ENCODE measurements around the gene DPF1.
"Not testable (repeated sequence)": the region's sequence is repeated elsewhere in the genome, so short reads cannot be mapped to it uniquely, and the experiment has no call there.

Gene DPF1

GRCh38 chr19:38228005-38228377, 4.0 kb upstream of the DPF1 start:
- Histone ChIP-seq H3K4ac (ENCODE audit: low read length) (no peak overlapping the region), H3K14ac (ENCODE audit: low read length) (no peak overlapping the region), H2AFZ (ENCODE audit: low read length) (peak overlapping the region; percentile 63), H3K4me2 (ENCODE audit: insufficient read depth, low read length, poor library complexity, severe bottlenecking) (peak overlapping the region; percentile 93), H3K23ac (ENCODE audit: low read depth, low read length, poor library complexity) (peak overlapping the region; percentile 48), H3K9me3 (replicated peaks in 1 of 2; ENCODE audit: control insufficient read depth in 2 of 2, insufficient read depth in 1 of 2, low read depth in 1 of 2, low read length in 2 of 2) (peaks cover 0 to 1% of the 10 kb centered on the region in 2 donors), H2BK15ac (ENCODE audit: low read length) (no peak overlapping the region), H2AK5ac (ENCODE audit: low read depth, low read length) (peak overlapping the region; percentile 96), H4K91ac (ENCODE audit: low read depth, low read length, poor library complexity) (no peak overlapping the region), H3K27me3 (ENCODE audit: control insufficient read depth in 3 of 3, insufficient read depth in 3 of 3, low read depth in 1 of 3, low read length in 3 of 3) (peaks cover 0 to 18% (median 0%) of the 10 kb centered on the region in 3 experiments), H3K4me1 (ENCODE audit: control insufficient read depth in 2 of 2, insufficient read depth in 1 of 2, low read depth in 1 of 2, low read length in 2 of 2) (peaks cover 15 to 19% of the 10 kb centered on the region in 2 donors), H3K9ac (ENCODE audit: low read depth, low read length, poor library complexity) (peak overlapping the region; percentile 78), H2BK12ac (ENCODE audit: low read length) (no peak overlapping the region), H3K27ac (replicated peaks; ENCODE audit: low read length) (no peak overlapping the region), H3K36me3 (replicated peaks in 1 of 2; ENCODE audit: control insufficient read depth in 2 of 2, insufficient read depth in 2 of 2, low read length in 2 of 2) (no peaks in the 10 kb centered on the region), H3K79me1 (ENCODE audit: low read depth, low read length) (peaks cover 10% of the 10 kb centered on the region), H4K8ac (ENCODE audit: low read depth, low read length) (no peak overlapping the region), H3K18ac (ENCODE audit: low read length) (peak overlapping the region; percentile 92), H2BK120ac (ENCODE audit: low read depth, low read length) (no peak overlapping the region), H3K4me3 (ENCODE audit: low read length in 2 of 2) (peak overlapping the region in 1 of 2 donors; percentile 82), H2BK5ac (ENCODE audit: low read length) (peak overlapping the region; percentile 83)
- no peak for DNase-seq (ENCODE audit: low spot score)
- WGBS, 2 donors (ENCODE audit: extremely low coverage in 2 of 2, insufficient read length in 2 of 2, insufficient replicate concordance in 1 of 2): no CpG with 5 or more reads among the region's 16 CpGs

GRCh38 chr19:38227287-38228004, 3.4 kb upstream of the DPF1 start:
- H3K23ac ChIP-seq (ENCODE audit: low read depth, low read length, poor library complexity): peak overlapping the region; percentile 48
- peak overlapping the region; percentile 96 for H2AK5ac ChIP-seq (ENCODE audit: low read depth, low read length)
- peak overlapping the region; percentile 83 for H2BK5ac ChIP-seq (ENCODE audit: low read length)
- H3K27ac ChIP-seq (replicated peaks; ENCODE audit: low read length): no peak overlapping the region
- H2BK15ac ChIP-seq (ENCODE audit: low read length): no peak overlapping the region
- H4K91ac ChIP-seq (ENCODE audit: low read depth, low read length, poor library complexity): no peak overlapping the region
- H2AFZ ChIP-seq (ENCODE audit: low read length): peak overlapping the region; percentile 63
- H3K36me3 ChIP-seq (replicated peaks in 1 of 2; ENCODE audit: control insufficient read depth in 2 of 2, insufficient read depth in 2 of 2, low read length in 2 of 2): peaks cover 0 to 2% of the 10 kb centered on the region in 2 donors
- H3K79me1 ChIP-seq (ENCODE audit: low read depth, low read length): peaks cover 12% of the 10 kb centered on the region
- peak overlapping the region; percentile 78 for H3K9ac ChIP-seq (ENCODE audit: low read depth, low read length, poor library complexity)
- no peak overlapping the region for H4K8ac ChIP-seq (ENCODE audit: low read depth, low read length)
- H3K4me3 ChIP-seq (ENCODE audit: low read length in 2 of 2): peak overlapping the region in 1 of 2 donors; percentile 82
- no peak overlapping the region for H3K14ac ChIP-seq (ENCODE audit: low read length)
- no peak overlapping the region for H3K4me2 ChIP-seq (ENCODE audit: insufficient read depth, low read length, poor library complexity, severe bottlenecking)
- H2BK12ac ChIP-seq (ENCODE audit: low read length): no peak overlapping the region
- peaks cover 0 to 1% of the 10 kb centered on the region in 2 donors for H3K9me3 ChIP-seq (replicated peaks in 1 of 2; ENCODE audit: control insufficient read depth in 2 of 2, insufficient read depth in 1 of 2, low read depth in 1 of 2, low read length in 2 of 2)
- peak overlapping the region; percentile 92 for H3K18ac ChIP-seq (ENCODE audit: low read length)
- no peak overlapping the region for H3K4ac ChIP-seq (ENCODE audit: low read length)
- peaks cover 15 to 19% of the 10 kb centered on the region in 2 donors for H3K4me1 ChIP-seq (ENCODE audit: control insufficient read depth in 2 of 2, insufficient read depth in 1 of 2, low read depth in 1 of 2, low read length in 2 of 2)
- peaks cover 0 to 18% (median 0%) of the 10 kb centered on the region in 3 experiments for H3K27me3 ChIP-seq (ENCODE audit: control insufficient read depth in 3 of 3, insufficient read depth in 3 of 3, low read depth in 1 of 3, low read length in 3 of 3)
- no peak overlapping the region for H2BK120ac ChIP-seq (ENCODE audit: low read depth, low read length)
- no peak for DNase-seq (ENCODE audit: low spot score)
- WGBS, 2 donors (ENCODE audit: extremely low coverage in 2 of 2, insufficient read length in 2 of 2, insufficient replicate concordance in 1 of 2): no CpG with 5 or more reads among the region's 11 CpGs

- not testable (repeated sequence) for H2AFZ ChIP-seq (ENCODE audit: low read length); H3K18ac ChIP-seq (ENCODE audit: low read length); DNase-seq (ENCODE audit: low spot score); H3K9ac ChIP-seq (ENCODE audit: low read depth, low read length, poor library complexity); H3K4me3 ChIP-seq (ENCODE audit: low read length in 2 of 2); H2BK5ac ChIP-seq (ENCODE audit: low read length); H3K27ac ChIP-seq (replicated peaks; ENCODE audit: low read length); H3K4me2 ChIP-seq (ENCODE audit: insufficient read depth, low read length, poor library complexity, severe bottlenecking); H2AK5ac ChIP-seq (ENCODE audit: low read depth, low read length); H4K91ac ChIP-seq (ENCODE audit: low read depth, low read length, poor library complexity); H3K9me3 ChIP-seq (replicated peaks in 1 of 2; ENCODE audit: control insufficient read depth in 2 of 2, insufficient read depth in 1 of 2, low read depth in 1 of 2, low read length in 2 of 2); H3K4ac ChIP-seq (ENCODE audit: low read length); H2BK12ac ChIP-seq (ENCODE audit: low read length); H3K23ac ChIP-seq (ENCODE audit: low read depth, low read length, poor library complexity); H2BK15ac ChIP-seq (ENCODE audit: low read length); H3K14ac ChIP-seq (ENCODE audit: low read length); H4K8ac ChIP-seq (ENCODE audit: low read depth, low read length); H2BK120ac ChIP-seq (ENCODE audit: low read depth, low read length)
- Histone ChIP-seq H3K36me3 (replicated peaks in 1 of 2; ENCODE audit: control insufficient read depth in 2 of 2, insufficient read depth in 2 of 2, low read length in 2 of 2) (peaks cover 3 to 19% of the 10 kb centered on the region in 2 donors), H3K27me3 (ENCODE audit: control insufficient read depth in 3 of 3, insufficient read depth in 3 of 3, low read depth in 1 of 3, low read length in 3 of 3) (peaks cover 0 to 18% (median 0%) of the 10 kb centered on the region in 3 experiments), H3K4me1 (ENCODE audit: control insufficient read depth in 2 of 2, insufficient read depth in 1 of 2, low read depth in 1 of 2, low read length in 2 of 2) (peaks cover 15 to 18% of the 10 kb centered on the region in 2 donors), H3K79me1 (ENCODE audit: low read depth, low read length) (peaks cover 13% of the 10 kb centered on the region)
- no CpG with 5 or more reads among the region's 6 CpGs for WGBS, 2 donors (ENCODE audit: extremely low coverage in 2 of 2, insufficient read length in 2 of 2, insufficient replicate concordance in 1 of 2)
Observed at GRCh38 chr19:38224863-38225218, 819 bp upstream of the DPF1 start.

- Histone ChIP-seq H4K91ac (ENCODE audit: low read depth, low read length, poor library complexity) (no peak overlapping the region), H2BK15ac (ENCODE audit: low read length) (no peak overlapping the region), H2BK120ac (ENCODE audit: low read depth, low read length) (no peak overlapping the region), H3K23ac (ENCODE audit: low read depth, low read length, poor library complexity) (no peak overlapping the region), H3K18ac (ENCODE audit: low read length) (peak overlapping the region; percentile 91), H3K14ac (ENCODE audit: low read length) (no peak overlapping the region), H3K9ac (ENCODE audit: low read depth, low read length, poor library complexity) (peak overlapping the region; percentile 91), H3K36me3 (replicated peaks in 1 of 2; ENCODE audit: control insufficient read depth in 2 of 2, insufficient read depth in 2 of 2, low read length in 2 of 2) (peaks cover 5 to 30% of the 10 kb centered on the region in 2 donors), H3K27me3 (ENCODE audit: control insufficient read depth in 3 of 3, insufficient read depth in 3 of 3, low read depth in 1 of 3, low read length in 3 of 3) (peaks cover 0 to 18% (median 0%) of the 10 kb centered on the region in 3 experiments), H2BK12ac (ENCODE audit: low read length) (no peak overlapping the region), H3K4me1 (ENCODE audit: control insufficient read depth in 2 of 2, insufficient read depth in 1 of 2, low read depth in 1 of 2, low read length in 2 of 2) (peaks cover 15 to 17% of the 10 kb centered on the region in 2 donors), H3K9me3 (replicated peaks in 1 of 2; ENCODE audit: control insufficient read depth in 2 of 2, insufficient read depth in 1 of 2, low read depth in 1 of 2, low read length in 2 of 2) (peaks cover 0 to 1% of the 10 kb centered on the region in 2 donors), H2BK5ac (ENCODE audit: low read length) (no peak overlapping the region), H3K4me3 (ENCODE audit: low read length in 2 of 2) (peak overlapping the region; percentile 48 to 81), H4K8ac (ENCODE audit: low read depth, low read length) (no peak overlapping the region), H3K27ac (replicated peaks; ENCODE audit: low read length) (no peak overlapping the region), H2AK5ac (ENCODE audit: low read depth, low read length) (peak overlapping the region; percentile 88), H3K79me1 (ENCODE audit: low read depth, low read length) (peaks cover 10% of the 10 kb centered on the region), H2AFZ (ENCODE audit: low read length) (peak overlapping the region; percentile 84), H3K4ac (ENCODE audit: low read length) (no peak overlapping the region), H3K4me2 (ENCODE audit: insufficient read depth, low read length, poor library complexity, severe bottlenecking) (peak overlapping the region; percentile 91)
- WGBS, 2 donors (ENCODE audit: extremely low coverage in 2 of 2, insufficient read length in 2 of 2, insufficient replicate concordance in 1 of 2): no CpG with 5 or more reads among the region's 13 CpGs
- DNase-seq (ENCODE audit: low spot score): no peak
Observed at GRCh38 chr19:38223617-38224013, 407 bp downstream of the DPF1 start.
